SK-N-SH (cell line): ENCODE measurements around the gene PAPOLA. TPM values are rescaled to one million over a fixed set of nuclear protein-coding genes. Genes with fewer than 3 reads are reported as not detected.
A peak's percentile ranks its signal among the peaks of the same experiment; 100 is the strongest.

Experiments
- CTCF ChIA-PET: fragments of 300-600, 350-600 bp; formaldehyde crosslinking; extraction: SDS; loops from one replicate; lab custom pipeline; 2021; lab: Yijun Ruan, JAX
- POLR2A ChIA-PET: fragments of 350-600 bp; sonication (Branson Sonifier 250); formaldehyde crosslinking; extraction: SDS; loops from one replicate; lab custom pipeline; 2020; ENCODE audit warnings: antibody characterized with exemption, inconsistent platforms; lab: Yijun Ruan, JAX
- DNase-seq: peaks from one replicate; pipeline ENCODE4 v3.0.0; 2012
- H2AFZ ChIP-seq: fragments of 200-600 bp; sonication (generic); 2 replicates; pipeline ENCODE4 v1.8.1; 2016; ENCODE audit warnings: antibody characterized with exemption, mild to moderate bottlenecking, low read depth
- H3F3A ChIP-seq: fragments of 200-600 bp; sonication (generic); replicated peaks from 2 replicates; pipeline ENCODE3; 2016; ENCODE audit warnings: antibody characterized with exemption, mild to moderate bottlenecking; ENCODE audit not compliant: insufficient read depth
- H3K27ac ChIP-seq, 2 experiments: fragments of 200-500 bp in 1 of 2; fragments of 200-600 bp in 1 of 2; sonication (Bioruptor generic) in 1 of 2; sonication (generic), shearing (Covaris generic) in 1 of 2; 2 replicates each; pipeline versions ENCODE4 v1.5.1 to v1.6.1; 2014 to 2016; ENCODE audit warnings: low read depth in 2 of 2, inconsistent platforms in 1 of 2, low read length in 1 of 2, mild to moderate bottlenecking in 1 of 2, mixed read lengths in 1 of 2
- H3K27me3 ChIP-seq: fragments of 200-600 bp; sonication (generic), shearing (Covaris generic); 2 replicates; pipeline ENCODE4 v1.6.1; 2016; ENCODE audit warnings: mixed run types; ENCODE audit not compliant: insufficient read depth
- H3K36me3 ChIP-seq, 2 experiments: fragments of 200-500 bp in 1 of 2; fragments of 200-600 bp in 1 of 2; sonication (Bioruptor generic) in 1 of 2; sonication (generic) in 1 of 2; replicated peaks in 1 of 2; 2 replicates each; pipeline versions ENCODE3 to v1.5.1; 2014 to 2016; ENCODE audit warnings: low read length in 1 of 2, mild to moderate bottlenecking in 1 of 2; ENCODE audit not compliant: insufficient read depth in 2 of 2, control insufficient read depth in 1 of 2
- H3K4me1 ChIP-seq, 2 experiments: fragments of 200-500 bp in 1 of 2; fragments of 200-600 bp in 1 of 2; sonication (Bioruptor generic) in 1 of 2; sonication (generic), shearing (Covaris generic) in 1 of 2; 2 replicates each; pipeline versions ENCODE4 v1.5.1 to v1.6.1; 2014 to 2016; ENCODE audit warnings: low read depth in 1 of 2, low read length in 1 of 2, mixed run types in 1 of 2; ENCODE audit not compliant: insufficient read depth in 2 of 2, control insufficient read depth in 1 of 2
- H3K4me2 ChIP-seq: fragments of 200-600 bp; sonication (generic), shearing (Covaris generic); 2 replicates; pipeline ENCODE4 v1.6.1; 2017; ENCODE audit warnings: mixed run types
- H3K4me3 ChIP-seq, 2 experiments: fragments of 200-500 bp in 1 of 2; fragments of 200-600 bp in 1 of 2; sonication (Bioruptor generic) in 1 of 2; sonication (generic), shearing (Covaris generic) in 1 of 2; 2 replicates each; pipeline versions ENCODE4 v1.5.1 to v1.8.1; 2014 to 2016; ENCODE audit warnings: low read depth in 2 of 2, inconsistent platforms in 1 of 2, low read length in 1 of 2, mild to moderate bottlenecking in 1 of 2, mixed read lengths in 1 of 2, moderate library complexity in 1 of 2
- H3K79me2 ChIP-seq: fragments of 200-600 bp; sonication (generic); 2 replicates; pipeline ENCODE4 v1.8.1; 2017; ENCODE audit warnings: mild to moderate bottlenecking; ENCODE audit not compliant: insufficient read depth
- H3K9ac ChIP-seq: fragments of 200-600 bp; sonication (generic); 2 replicates; pipeline ENCODE4 v1.6.1; 2017; ENCODE audit warnings: mixed run types
- H3K9me2 ChIP-seq: fragments of 200-600 bp; sonication (generic); 2 replicates; pipeline ENCODE4 v1.6.1; 2017; ENCODE audit warnings: mixed run types
- H3K9me3 ChIP-seq: fragments of 200-600 bp; sonication (generic); 2 replicates; pipeline ENCODE4 v1.6.1; 2017; ENCODE audit warnings: mixed run types, mild to moderate bottlenecking, moderate library complexity
- H4K20me1 ChIP-seq: fragments of 200-600 bp; sonication (generic); 2 replicates; pipeline ENCODE4 v1.6.1; 2017; ENCODE audit warnings: mild to moderate bottlenecking, mixed run types; ENCODE audit not compliant: insufficient read depth
- ELF1 ChIP-seq: IDR thresholded peaks from 2 replicates; pipeline ENCODE4 v1.4.0; 2012
- EP300 ChIP-seq, 2 experiments: IDR thresholded peaks; 2 replicates each; pipeline versions ENCODE4 v1.4.0 to v1.6.1; 2012; ENCODE audit warnings: borderline replicate concordance in 1 of 2, low read depth in 1 of 2, low read length in 1 of 2
- FOSL2 ChIP-seq: IDR thresholded peaks from 2 replicates; pipeline ENCODE4 v1.4.0; 2012; ENCODE audit warnings: low read depth, mild to moderate bottlenecking, moderate library complexity, borderline replicate concordance
- FOXM1 ChIP-seq: IDR thresholded peaks from 2 replicates; pipeline ENCODE4 v1.4.0; 2012; ENCODE audit warnings: low read depth, mild to moderate bottlenecking
- GABPA ChIP-seq: IDR thresholded peaks from 2 replicates; pipeline ENCODE4 v1.4.0; 2012; ENCODE audit warnings: low read depth, mild to moderate bottlenecking
- GATA2 ChIP-seq: sonication (generic); formaldehyde crosslinking; IDR thresholded peaks from 2 replicates; pipeline ENCODE4 v1.5.0; 2020; ENCODE audit warnings: mild to moderate bottlenecking, missing genetic modification reagents
- JUND ChIP-seq: IDR thresholded peaks from 2 replicates; pipeline ENCODE4 v1.4.0; 2012
- MEF2A ChIP-seq: IDR thresholded peaks from 2 replicates; pipeline ENCODE4 v1.4.0; 2012; ENCODE audit warnings: low read depth, borderline replicate concordance
- NFIC ChIP-seq: IDR thresholded peaks from 2 replicates; pipeline ENCODE4 v1.4.0; 2012; ENCODE audit warnings: borderline replicate concordance
- NRF1 ChIP-seq: IDR thresholded peaks from 2 replicates; pipeline ENCODE4 v1.6.1; 2012; ENCODE audit warnings: low read depth, mild to moderate bottlenecking, low read length
- RCOR1 ChIP-seq: fragments of 150-350 bp; IDR thresholded peaks from 2 replicates; pipeline ENCODE4 v1.6.1; 2017; ENCODE audit warnings: antibody characterized with exemption, low read length
- YY1 ChIP-seq: IDR thresholded peaks from 2 replicates; pipeline ENCODE4 v1.4.0; 2012; ENCODE audit warnings: low read depth, mild to moderate bottlenecking
- WGBS: methylation state at CpG from one replicate; pipeline ENCODE4 v1.1.6; 2017; ENCODE audit warnings: low lambda C conversion rate; 5-methylcytosine and 5-hydroxymethylcytosine counted together
- polyA plus RNA-seq, 3 experiments: library from polyadenylated mRNA; depleted of rRNA; stranded (reverse); fragments of >200 nt; gene quantifications; 2 replicates each; pipeline ENCODE4 v1.2.3, GENCODE V29; 2012
- TF ChIP-seq, protein P1 (sequence below): IDR thresholded peaks from 2 replicates; pipeline ENCODE4 v1.4.0; 2012; ENCODE audit warnings: low read depth, borderline replicate concordance
- TF ChIP-seq, protein P2 (sequence below): fragments of 150-350 bp; IDR thresholded peaks from 2 replicates; pipeline ENCODE4 v1.6.1; 2017; ENCODE audit warnings: antibody characterized with exemption, low read length, low read depth, borderline replicate concordance
- TF ChIP-seq, protein P3 (sequence below): IDR thresholded peaks from 2 replicates; pipeline ENCODE4 v1.4.0; 2012; ENCODE audit warnings: low read depth, borderline replicate concordance

The PAPOLA gene
- polyA plus RNA-seq, 1 of the 3 experiments (the other 2 are of a cell fraction) = 53.7 TPM

DNA sequence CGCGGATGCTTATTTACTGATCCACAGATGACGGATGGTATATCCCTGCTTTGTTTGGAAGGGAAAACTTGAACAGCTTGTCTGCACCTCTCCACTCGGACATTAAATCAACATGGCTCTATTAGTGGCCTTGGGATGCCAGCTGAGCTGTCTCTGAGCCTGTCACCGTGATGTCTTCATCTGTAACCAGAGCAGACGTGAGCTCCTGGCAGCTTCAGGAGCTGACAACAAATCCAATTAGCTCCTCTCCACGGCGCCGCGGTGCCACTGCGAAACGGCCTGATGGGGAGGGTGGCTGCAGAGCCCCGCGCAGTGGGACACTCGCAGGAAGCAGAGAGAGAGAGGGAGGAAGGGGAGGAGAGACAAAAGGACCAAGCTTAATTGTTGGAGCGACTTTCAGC lies 112.3 kb downstream of the PAPOLA start:
- Histone ChIP-seq H3K9me2 (no peaks in the 10 kb centered on the region), H3K9me3 (no peaks in the 10 kb centered on the region), H3K27ac (no peak overlapping the region), H2AFZ (no peak overlapping the region), H3K4me3 (0 out of 4 replicates have a peak overlapping the region, but pooled peaks of 1 of the 2 experiments have one; percentile 8), H3K36me3 (no peaks in the 10 kb centered on the region), H3K27me3 (no peaks in the 10 kb centered on the region), H3K79me2 (no peaks in the 10 kb centered on the region), H4K20me1 (no peaks in the 10 kb centered on the region), H3K4me2 (no peak overlapping the region), H3F3A (no peaks in the 10 kb centered on the region), H3K9ac (no peak overlapping the region), H3K4me1 (peaks cover 0 to 17% of the 10 kb centered on the region in 2 experiments; a peak in 2 of 4 replicates)
- 8% methylated on average over 16 of the region's 16 CpGs for WGBS
- peak; percentile 65 for DNase-seq
- CTCF ChIA-PET = interaction anchor here (0.8 to 1.9 kb wide), 5 partner anchors 20 to 127 kb away, joined by 3 to 12 read pairs (median 5); no protein-coding TSS in a partner anchor
- POLR2A ChIA-PET = interaction anchor here (0.7 to 1.6 kb wide), 2 partner anchors 16 to 129 kb away, joined by 3 to 5 read pairs; no protein-coding TSS in a partner anchor
- no peak for TF ChIP-seq NFIC
- TF ChIP-seq JUND = no peak
- no peak for TF ChIP-seq FOXM1
- TF ChIP-seq, protein P1, sequence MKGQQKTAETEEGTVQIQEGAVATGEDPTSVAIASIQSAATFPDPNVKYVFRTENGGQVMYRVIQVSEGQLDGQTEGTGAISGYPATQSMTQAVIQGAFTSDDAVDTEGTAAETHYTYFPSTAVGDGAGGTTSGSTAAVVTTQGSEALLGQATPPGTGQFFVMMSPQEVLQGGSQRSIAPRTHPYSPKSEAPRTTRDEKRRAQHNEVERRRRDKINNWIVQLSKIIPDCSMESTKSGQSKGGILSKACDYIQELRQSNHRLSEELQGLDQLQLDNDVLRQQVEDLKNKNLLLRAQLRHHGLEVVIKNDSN = no peak
- no peak for TF ChIP-seq RCOR1
- TF ChIP-seq YY1 = no peak
- TF ChIP-seq GATA2 (CRISPR knock-in tag) = no peak
- TF ChIP-seq NRF1 = no peak
- TF ChIP-seq, protein P2, sequence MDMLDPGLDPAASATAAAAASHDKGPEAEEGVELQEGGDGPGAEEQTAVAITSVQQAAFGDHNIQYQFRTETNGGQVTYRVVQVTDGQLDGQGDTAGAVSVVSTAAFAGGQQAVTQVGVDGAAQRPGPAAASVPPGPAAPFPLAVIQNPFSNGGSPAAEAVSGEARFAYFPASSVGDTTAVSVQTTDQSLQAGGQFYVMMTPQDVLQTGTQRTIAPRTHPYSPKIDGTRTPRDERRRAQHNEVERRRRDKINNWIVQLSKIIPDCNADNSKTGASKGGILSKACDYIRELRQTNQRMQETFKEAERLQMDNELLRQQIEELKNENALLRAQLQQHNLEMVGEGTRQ = no peak
- no peak for TF ChIP-seq EP300 (IDR thresholded peaks at IDR 0.05; ENCODE audit: borderline replicate concordance in 1 of 2, low read depth in 1 of 2, low read length in 1 of 2)
- TF ChIP-seq, protein P3, sequence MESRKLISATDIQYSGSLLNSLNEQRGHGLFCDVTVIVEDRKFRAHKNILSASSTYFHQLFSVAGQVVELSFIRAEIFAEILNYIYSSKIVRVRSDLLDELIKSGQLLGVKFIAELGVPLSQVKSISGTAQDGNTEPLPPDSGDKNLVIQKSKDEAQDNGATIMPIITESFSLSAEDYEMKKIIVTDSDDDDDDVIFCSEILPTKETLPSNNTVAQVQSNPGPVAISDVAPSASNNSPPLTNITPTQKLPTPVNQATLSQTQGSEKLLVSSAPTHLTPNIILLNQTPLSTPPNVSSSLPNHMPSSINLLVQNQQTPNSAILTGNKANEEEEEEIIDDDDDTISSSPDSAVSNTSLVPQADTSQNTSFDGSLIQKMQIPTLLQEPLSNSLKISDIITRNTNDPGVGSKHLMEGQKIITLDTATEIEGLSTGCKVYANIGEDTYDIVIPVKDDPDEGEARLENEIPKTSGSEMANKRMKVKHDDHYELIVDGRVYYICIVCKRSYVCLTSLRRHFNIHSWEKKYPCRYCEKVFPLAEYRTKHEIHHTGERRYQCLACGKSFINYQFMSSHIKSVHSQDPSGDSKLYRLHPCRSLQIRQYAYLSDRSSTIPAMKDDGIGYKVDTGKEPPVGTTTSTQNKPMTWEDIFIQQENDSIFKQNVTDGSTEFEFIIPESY = no peak
- no peak for TF ChIP-seq FOSL2
- TF ChIP-seq MEF2A = no peak
- TF ChIP-seq ELF1 = no peak
- no peak for TF ChIP-seq GABPA
